ENCODE results near the gene TMEM120A. TPM values are rescaled to one million over a fixed set of nuclear protein-coding genes. Genes with fewer than 3 reads are reported as not detected.
A peak's percentile ranks its signal among the peaks of the same experiment; 100 is the strongest.

Gene TMEM120A
- total RNA-seq, 1 donor from 2014 or later = 21.6 TPM

GRCh38 chr7:75966190-75966961 lies 28.0 kb downstream of the TMEM120A start:
- no peaks in the 10 kb centered on the region for H3K27me3 ChIP-seq (ENCODE audit: control insufficient read depth, insufficient read depth, low read length)
- H3K4me3 ChIP-seq (ENCODE audit: low read depth, low read length) = no peak overlapping the region
- no peak for TF ChIP-seq CTCF (IDR thresholded peaks at IDR 0.05; ENCODE audit: insufficient read depth, low read length, severe bottlenecking)
- H3K36me3 ChIP-seq (ENCODE audit: control insufficient read depth, insufficient read depth, low read length) = peaks cover 6% of the 10 kb centered on the region
- FAIRE-seq = no peak
- DNase-seq (ENCODE audit: low read depth) = no peak

GRCh38 chr7:75965617-75966016 lies 28.8 kb downstream of the TMEM120A start:
- no peak overlapping the region for H3K4me3 ChIP-seq (ENCODE audit: low read depth, low read length)
- no peak for DNase-seq (ENCODE audit: low read depth)
- H3K27me3 ChIP-seq (ENCODE audit: control insufficient read depth, insufficient read depth, low read length) = no peaks in the 10 kb centered on the region
- peak; percentile 50 for FAIRE-seq
- peaks cover 6% of the 10 kb centered on the region for H3K36me3 ChIP-seq (ENCODE audit: control insufficient read depth, insufficient read depth, low read length)
- TF ChIP-seq CTCF (IDR thresholded peaks at IDR 0.05; ENCODE audit: insufficient read depth, low read length, severe bottlenecking) = no peak

- FAIRE-seq = no peak
- TF ChIP-seq CTCF (IDR thresholded peaks at IDR 0.05; ENCODE audit: insufficient read depth, low read length, severe bottlenecking) = no peak
- H3K36me3 ChIP-seq (ENCODE audit: control insufficient read depth, insufficient read depth, low read length) = peaks cover 6% of the 10 kb centered on the region
Measured at GRCh38 chr7:75963381-75963995, 30.9 kb downstream of the TMEM120A start.

GRCh38 chr7:75962607-75963380 lies 31.6 kb downstream of the TMEM120A start:
- TF ChIP-seq CTCF (IDR thresholded peaks at IDR 0.05; ENCODE audit: insufficient read depth, low read length, severe bottlenecking) = no peak
- no peak for DNase-seq (ENCODE audit: low read depth)
- no peak overlapping the region for H3K4me3 ChIP-seq (ENCODE audit: low read depth, low read length)
- no peaks in the 10 kb centered on the region for H3K27me3 ChIP-seq (ENCODE audit: control insufficient read depth, insufficient read depth, low read length)
- peaks cover 6% of the 10 kb centered on the region for H3K36me3 ChIP-seq (ENCODE audit: control insufficient read depth, insufficient read depth, low read length)
- FAIRE-seq = no peak

More at GRCh38 chr7:75963381-75963995, 30.9 kb downstream of the TMEM120A start:
- no peak overlapping the region for H3K4me3 ChIP-seq (ENCODE audit: low read depth, low read length)
- no peaks in the 10 kb centered on the region for H3K27me3 ChIP-seq (ENCODE audit: control insufficient read depth, insufficient read depth, low read length)
- DNase-seq (ENCODE audit: low read depth) = no peak

GRCh38 chr7:75961218-75961617 lies 33.2 kb downstream of the TMEM120A start:
- Histone ChIP-seq H3K4me3 (ENCODE audit: low read depth, low read length) (no peak overlapping the region), H3K36me3 (ENCODE audit: control insufficient read depth, insufficient read depth, low read length) (peaks cover 9% of the 10 kb centered on the region)

More at GRCh38 chr7:75961218-75961617, 33.2 kb downstream of the TMEM120A start:
- H3K27me3 ChIP-seq (ENCODE audit: control insufficient read depth, insufficient read depth, low read length) = no peaks in the 10 kb centered on the region
- no peak for TF ChIP-seq CTCF (IDR thresholded peaks at IDR 0.05; ENCODE audit: insufficient read depth, low read length, severe bottlenecking)
- FAIRE-seq = no peak
- no peak for DNase-seq (ENCODE audit: low read depth)
